HepG2 (cell line): ENCODE data around the gene TIMM17A. TPM values are rescaled to one million over a fixed set of nuclear protein-coding genes. Genes with fewer than 3 reads are reported as not detected.

Experiments
- GTF3A ChIP-seq: sonication (generic); formaldehyde crosslinking; conservative IDR thresholded peaks from 2 replicates; pipeline ENCODE4 v1.4.0; 2020; ENCODE audit warnings: mild to moderate bottlenecking, missing genetic modification reagents
- HNRNPUL1 ChIP-seq: fragments of 200-400 bp; formaldehyde crosslinking; IDR thresholded peaks from 2 replicates; pipeline ENCODE4 v1.6.1; 2017; ENCODE audit warnings: low read depth, mild to moderate bottlenecking, low read length, moderate library complexity
- KAT8 ChIP-seq: IDR thresholded peaks from 2 replicates; pipeline ENCODE4 v1.6.1; 2016; ENCODE audit warnings: missing genetic modification reagents, missing compliant biosample characterization
- MAFK ChIP-seq, 2 experiments: IDR thresholded peaks in 1 of 2; conservative IDR thresholded peaks in 1 of 2; 2 replicates each; pipeline ENCODE4 v1.6.1; 2011; ENCODE audit warnings: improper control_type of control experiment in 2 of 2, low read length in 2 of 2
- MBD4 ChIP-seq: IDR thresholded peaks from 2 replicates; pipeline ENCODE4 v1.6.1; 2012; ENCODE audit warnings: low read length, inconsistent platforms, borderline replicate concordance
- PHF21A ChIP-seq: sonication (generic); formaldehyde crosslinking; IDR thresholded peaks from 2 replicates; pipeline ENCODE4 v1.5.0; 2020; ENCODE audit warnings: mild to moderate bottlenecking, missing genetic modification reagents
- PITX1 ChIP-seq: sonication (generic); formaldehyde crosslinking; IDR thresholded peaks from 2 replicates; pipeline ENCODE4 v1.5.1; 2020; ENCODE audit warnings: mild to moderate bottlenecking, missing genetic modification reagents
- POLR2A ChIP-seq, 2 experiments: IDR thresholded peaks; 2 replicates each; pipeline ENCODE4 v1.6.1; 2011; ENCODE audit warnings: low read depth in 2 of 2, low read length in 2 of 2, mild to moderate bottlenecking in 1 of 2, moderate library complexity in 1 of 2; ENCODE audit not compliant: insufficient read depth in 1 of 2
- THRA ChIP-seq: sonication (generic); formaldehyde crosslinking; IDR thresholded peaks from 2 replicates; pipeline ENCODE4 v1.4.0; 2020; ENCODE audit warnings: missing genetic modification reagents, borderline replicate concordance
- ZHX2 ChIP-seq, 2 experiments: sonication (generic) in 1 of 2; formaldehyde crosslinking in 1 of 2; IDR thresholded peaks; 2 replicates each; pipeline versions ENCODE4 v1.6.1 to v1.9.0; 2014 to 2022; ENCODE audit warnings: antibody characterized with exemption in 1 of 2, borderline replicate concordance in 1 of 2, inconsistent platforms in 1 of 2, low read depth in 1 of 2, missing genetic modification reagents in 1 of 2
- ZNF207 ChIP-seq: fragments of 450-650 bp; IDR thresholded peaks from 2 replicates; pipeline ENCODE4 v1.6.1; 2016; ENCODE audit warnings: antibody characterized with exemption, borderline replicate concordance
- ZNF337 ChIP-seq: sonication (generic); formaldehyde crosslinking; IDR thresholded peaks from 2 replicates; pipeline ENCODE4 v1.5.1; 2020; ENCODE audit warnings: missing genetic modification reagents, low read depth, mild to moderate bottlenecking, borderline replicate concordance
- ZNF589 ChIP-seq: sonication (generic); formaldehyde crosslinking; conservative IDR thresholded peaks from 2 replicates; pipeline ENCODE4 v1.8.0; 2022; ENCODE audit warnings: mild to moderate bottlenecking, moderate library complexity, missing genetic modification reagents
- ZNF607 ChIP-seq: sonication (generic); formaldehyde crosslinking; IDR thresholded peaks from 2 replicates; pipeline ENCODE4 v1.5.1; 2020; ENCODE audit warnings: missing genetic modification reagents, mild to moderate bottlenecking, borderline replicate concordance
- ZNF660 ChIP-seq: sonication (generic); formaldehyde crosslinking; IDR thresholded peaks from 2 replicates; pipeline ENCODE4 v1.5.1; 2020; ENCODE audit warnings: mild to moderate bottlenecking, low read depth, missing genetic modification reagents, borderline replicate concordance
- ZNF780A ChIP-seq: sonication (generic); formaldehyde crosslinking; IDR thresholded peaks from 2 replicates; pipeline ENCODE4 v1.8.0; 2022; ENCODE audit warnings: mild to moderate bottlenecking, missing genetic modification reagents, moderate library complexity
- ZSCAN5A ChIP-seq: sonication (generic); formaldehyde crosslinking; IDR thresholded peaks from 2 replicates; pipeline ENCODE4 v1.8.0; 2022; ENCODE audit warnings: mild to moderate bottlenecking, missing genetic modification reagents, borderline replicate concordance
- polyA plus RNA-seq, 8 experiments: library from polyadenylated mRNA; depleted of rRNA in 3 of 8; stranded (reverse) in 7 of 8; unstranded in 1 of 8; fragments of >200 nt; fragmentation: Illumina TruSeq in 4 of 8; extraction: Trizol in 4 of 8; gene quantifications; 2 replicates each; pipeline versions ENCODE4 v1.2.1 to v1.2.3, GENCODE V29; 2011 to 2016; ENCODE audit warnings: low read depth in 4 of 8, missing spikeins in 1 of 8, mixed read lengths in 1 of 8; ENCODE audit not compliant: insufficient read depth in 1 of 8
- total RNA-seq, 5 experiments: library from RNA; depleted of rRNA; stranded (reverse); fragments of >200 nt; fragmentation: Illumina TruSeq; extraction: Trizol; gene quantifications; 2 replicates each; pipeline ENCODE4 v1.2.3, GENCODE V29; 2016; ENCODE audit warnings: low read depth in 1 of 5

The TIMM17A gene
- total and polyA plus RNA-seq, 2 of the 13 experiments (the other 11 are each of a cell fraction or from before 2014, with no cell fraction given), result 50.8 to 97.8 TPM

GRCh38 chr1:201999625-202000238 is 44.4 kb downstream of the TIMM17A start (continued):
- TF ChIP-seq THRA (CRISPR knock-in tag) (peak; percentile 66; the same call in 1 of the 2 replicates), ZNF207 (no peak), ZNF337 (CRISPR knock-in tag) (no peak), PITX1 (CRISPR knock-in tag) (no peak), POLR2A (IDR thresholded peaks at IDR 0.05; ENCODE audit: insufficient read depth in 1 of 2, low read depth in 2 of 2, low read length in 2 of 2) (peak in 1 of 2 experiments; percentile 43; a peak in 1 of 4 replicates), KAT8 (CRISPR knock-in tag) (no peak), ZNF780A (CRISPR knock-in tag) (no peak), ZHX2 (IDR thresholded peaks at IDR 0.05; ENCODE audit: low read depth) (no peak), ZHX2 (CRISPR knock-in tag; IDR thresholded peaks at IDR 0.05; ENCODE audit: borderline replicate concordance) (no peak), HNRNPUL1 (no peak), MAFK (conservative IDR thresholded peaks at IDR 0.05 in 1 of 2, IDR thresholded peaks at IDR 0.05 in 1 of 2; ENCODE audit: low read length in 2 of 2) (no peak), ZNF660 (CRISPR knock-in tag) (no peak), GTF3A (no peak), ZSCAN5A (CRISPR knock-in tag) (no peak), PHF21A (CRISPR knock-in tag) (no peak), ZNF589 (CRISPR knock-in tag) (no peak), MBD4 (no peak), ZNF607 (CRISPR knock-in tag) (no peak)
